Measurements from ENCODE around the gene CD2BP2. TPM values are rescaled to one million over a fixed set of nuclear protein-coding genes. Genes with fewer than 3 reads are reported as not detected.

Gene CD2BP2
- total and polyA plus RNA-seq, 2 experiments from 2014 or later = 41.0 to 45.1 TPM

DNA sequence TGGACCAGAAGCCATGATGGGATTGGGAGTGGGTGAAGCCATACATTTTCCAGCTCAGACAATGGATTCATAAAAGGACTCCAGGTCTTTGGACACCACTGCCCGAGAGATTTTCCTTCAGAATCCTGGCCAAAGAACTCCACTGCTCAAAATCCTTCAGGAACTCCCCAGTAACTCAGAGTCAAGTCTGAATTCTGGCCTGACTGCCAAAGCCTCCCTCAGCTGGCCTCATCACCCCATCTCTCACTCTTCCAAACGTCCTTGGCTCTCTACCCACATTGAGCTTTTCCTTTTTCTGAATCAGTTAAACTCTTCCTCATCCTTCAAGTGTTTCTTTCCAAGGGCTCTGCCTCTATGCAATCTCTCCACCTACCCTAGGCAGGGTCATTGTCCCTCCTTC lies 28.4 kb upstream of the CD2BP2 start:
- TF ChIP-seq, protein P1, sequence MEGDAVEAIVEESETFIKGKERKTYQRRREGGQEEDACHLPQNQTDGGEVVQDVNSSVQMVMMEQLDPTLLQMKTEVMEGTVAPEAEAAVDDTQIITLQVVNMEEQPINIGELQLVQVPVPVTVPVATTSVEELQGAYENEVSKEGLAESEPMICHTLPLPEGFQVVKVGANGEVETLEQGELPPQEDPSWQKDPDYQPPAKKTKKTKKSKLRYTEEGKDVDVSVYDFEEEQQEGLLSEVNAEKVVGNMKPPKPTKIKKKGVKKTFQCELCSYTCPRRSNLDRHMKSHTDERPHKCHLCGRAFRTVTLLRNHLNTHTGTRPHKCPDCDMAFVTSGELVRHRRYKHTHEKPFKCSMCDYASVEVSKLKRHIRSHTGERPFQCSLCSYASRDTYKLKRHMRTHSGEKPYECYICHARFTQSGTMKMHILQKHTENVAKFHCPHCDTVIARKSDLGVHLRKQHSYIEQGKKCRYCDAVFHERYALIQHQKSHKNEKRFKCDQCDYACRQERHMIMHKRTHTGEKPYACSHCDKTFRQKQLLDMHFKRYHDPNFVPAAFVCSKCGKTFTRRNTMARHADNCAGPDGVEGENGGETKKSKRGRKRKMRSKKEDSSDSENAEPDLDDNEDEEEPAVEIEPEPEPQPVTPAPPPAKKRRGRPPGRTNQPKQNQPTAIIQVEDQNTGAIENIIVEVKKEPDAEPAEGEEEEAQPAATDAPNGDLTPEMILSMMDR (IDR thresholded peaks at IDR 0.05; ENCODE audit: poor library complexity) = no peak
- TF ChIP-seq EZH2 (IDR thresholded peaks at IDR 0.05; ENCODE audit: borderline replicate concordance) (no peak), EZH2phosphoT487 (IDR thresholded peaks at IDR 0.05; ENCODE audit: low read depth, severe bottlenecking, unreplicated experiment) (no peak)
- WGBS (ENCODE audit: low lambda C conversion rate, missing lambda C conversion rate) = 80% methylated on average over 2 of the region's 2 CpGs
- H3K27ac ChIP-seq = no peak overlapping the region
- no peaks in the 10 kb centered on the region for H3K9me2 ChIP-seq (replicated peaks; ENCODE audit: insufficient read depth)
- no peaks in the 10 kb centered on the region for H3K9me3 ChIP-seq (ENCODE audit: low read depth)
- DNase-seq (ENCODE audit: low spot score) = no peak
- H3K4me1 ChIP-seq (ENCODE audit: insufficient read depth) = no peaks in the 10 kb centered on the region
- no peak overlapping the region for H3K4me3 ChIP-seq
- no peaks in the 10 kb centered on the region for H4K20me1 ChIP-seq (ENCODE audit: insufficient read depth, poor library complexity, severe bottlenecking)
- H2AFZ ChIP-seq = no peak overlapping the region
- H3K4me2 ChIP-seq = no peak overlapping the region
- no peaks in the 10 kb centered on the region for H3K36me3 ChIP-seq (replicated peaks; ENCODE audit: insufficient read depth, low read depth)
- no peaks in the 10 kb centered on the region for H3K27me3 ChIP-seq
- peaks cover 6% of the 10 kb centered on the region for H3K79me2 ChIP-seq

DNA sequence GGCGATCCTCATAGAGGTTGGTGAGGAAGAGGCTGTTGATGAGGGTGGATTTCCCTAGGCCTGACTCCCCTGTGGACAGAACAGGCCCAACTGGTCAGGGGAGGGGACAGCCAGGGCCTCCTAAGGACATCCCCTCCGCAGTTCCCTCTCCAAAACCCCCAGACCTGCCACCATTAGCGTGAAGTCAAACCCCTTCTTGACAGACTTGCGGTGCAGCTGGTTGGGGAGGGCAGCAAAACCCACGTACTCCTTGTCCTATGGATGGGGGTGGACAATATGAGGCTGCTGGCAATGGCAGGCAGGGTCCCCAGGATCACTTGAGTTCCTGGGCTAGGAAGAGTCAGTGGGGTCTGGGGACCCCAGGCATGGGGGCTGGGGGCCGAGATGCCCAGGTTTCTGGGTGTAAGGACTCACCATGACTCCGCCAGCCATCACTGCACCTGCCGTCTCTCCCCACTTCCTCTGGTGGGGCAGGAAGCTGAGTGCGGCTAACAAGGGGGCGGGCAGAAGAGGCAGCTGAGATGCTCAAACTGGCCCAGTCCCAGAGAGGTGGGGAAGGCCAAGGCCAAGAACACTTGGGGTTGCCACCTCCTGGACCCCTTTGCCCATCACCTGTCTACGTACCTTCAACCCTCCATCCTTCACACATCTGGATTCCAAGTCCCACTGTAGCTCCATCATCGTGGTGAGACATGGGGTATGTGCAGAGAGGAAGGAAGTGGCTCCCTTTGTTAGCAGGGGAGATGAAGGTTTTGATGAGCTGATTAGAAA lies 27.2 kb upstream of the CD2BP2 start, which contains the start of gene SEPTIN1:
SEPTIN1 (minus strand) TSS at position 451 of the 771 bp plus-strand sequence; CDS start at position 432, 19 bp downstream.
- TF ChIP-seq EZH2phosphoT487 (IDR thresholded peaks at IDR 0.05; ENCODE audit: low read depth, severe bottlenecking, unreplicated experiment) = no peak
- TF ChIP-seq EZH2 (IDR thresholded peaks at IDR 0.05; ENCODE audit: borderline replicate concordance) = no peak
- TF ChIP-seq, protein P1 (IDR thresholded peaks at IDR 0.05; ENCODE audit: poor library complexity) = no peak
- Histone ChIP-seq H3K4me1 (ENCODE audit: insufficient read depth) (peaks cover 2% of the 10 kb centered on the region), H3K4me3 (no peak within 1 kb of the TSS), H3K27ac (no peak within 1 kb of the TSS), H2AFZ (no peak within 1 kb of the TSS), H3K4me2 (no peak within 1 kb of the TSS), H3K27me3 (no peaks in the 10 kb centered on the region), H3K36me3 (replicated peaks; ENCODE audit: insufficient read depth, low read depth) (no peaks in the 10 kb centered on the region), H3K9me2 (replicated peaks; ENCODE audit: insufficient read depth) (no peaks in the 10 kb centered on the region), H4K20me1 (ENCODE audit: insufficient read depth, poor library complexity, severe bottlenecking) (no peaks in the 10 kb centered on the region), H3K9me3 (ENCODE audit: low read depth) (no peaks in the 10 kb centered on the region), H3K79me2 (peaks cover 6% of the 10 kb centered on the region)
- no peak for DNase-seq (ENCODE audit: low spot score)
- WGBS (ENCODE audit: low lambda C conversion rate, missing lambda C conversion rate) = 90% methylated on average over 12 of the region's 12 CpGs

DNA sequence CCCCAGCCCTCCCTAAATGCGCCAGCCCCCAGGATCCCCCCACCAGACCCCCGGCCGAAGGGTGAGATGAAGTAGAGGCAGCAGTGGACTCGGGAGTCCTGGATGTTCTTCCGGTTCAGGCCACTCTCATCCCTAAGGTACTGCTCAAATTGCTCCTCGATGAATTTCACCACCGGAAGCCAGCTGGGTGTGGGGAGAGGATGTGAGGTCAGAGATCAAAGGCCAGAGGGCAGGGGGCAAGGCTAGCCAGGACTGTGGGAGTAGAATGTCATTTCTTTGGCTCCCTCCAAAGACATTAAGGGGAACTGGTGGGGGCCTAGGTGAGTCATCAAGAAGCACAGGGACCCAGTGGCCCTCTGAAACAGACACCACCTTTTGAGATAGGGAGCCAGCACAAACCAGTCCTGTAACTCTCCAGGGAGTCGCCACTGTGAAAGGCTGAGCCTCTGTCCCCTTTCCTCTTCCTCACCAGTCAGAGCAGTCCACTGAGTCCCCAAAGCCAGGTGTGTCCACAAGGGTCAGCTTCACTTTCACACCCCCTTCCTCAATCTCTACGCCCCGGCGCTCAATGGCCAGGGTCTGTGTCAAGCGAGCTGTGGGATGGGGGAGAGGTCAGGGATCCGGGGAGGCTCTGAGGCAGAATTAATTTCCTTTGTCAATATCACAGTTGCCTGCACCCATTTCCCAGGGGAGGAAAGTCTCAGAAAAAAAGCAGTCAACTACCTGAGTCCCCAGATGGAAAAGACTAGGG lies 26.4 kb upstream of the CD2BP2 start:
- H3K79me2 ChIP-seq = peaks cover 6% of the 10 kb centered on the region
- H2AFZ ChIP-seq = no peak overlapping the region
- 89% methylated on average over 13 of the region's 13 CpGs for WGBS (ENCODE audit: low lambda C conversion rate, missing lambda C conversion rate)
- H3K9me2 ChIP-seq (replicated peaks; ENCODE audit: insufficient read depth) = no peaks in the 10 kb centered on the region
- H4K20me1 ChIP-seq (ENCODE audit: insufficient read depth, poor library complexity, severe bottlenecking) = no peaks in the 10 kb centered on the region
- no peak overlapping the region for H3K27ac ChIP-seq
- H3K36me3 ChIP-seq (replicated peaks; ENCODE audit: insufficient read depth, low read depth) = no peaks in the 10 kb centered on the region
- no peak overlapping the region for H3K4me3 ChIP-seq
- no peak for TF ChIP-seq EZH2phosphoT487 (IDR thresholded peaks at IDR 0.05; ENCODE audit: low read depth, severe bottlenecking, unreplicated experiment)
- TF ChIP-seq EZH2 (IDR thresholded peaks at IDR 0.05; ENCODE audit: borderline replicate concordance) = no peak
- TF ChIP-seq, protein P1 (IDR thresholded peaks at IDR 0.05; ENCODE audit: poor library complexity) = no peak
- DNase-seq (ENCODE audit: low spot score) = no peak
- no peaks in the 10 kb centered on the region for H3K9me3 ChIP-seq (ENCODE audit: low read depth)
- no peaks in the 10 kb centered on the region for H3K27me3 ChIP-seq
- peaks cover 11% of the 10 kb centered on the region for H3K4me1 ChIP-seq (ENCODE audit: insufficient read depth)
- H3K4me2 ChIP-seq = no peak overlapping the region
